Astrocyte of the cerebellum (primary cell): ENCODE results near the gene ODAM.
A peak's percentile ranks its signal among the peaks of the same experiment; 100 is the strongest.

Experiments
- DNase-seq: peaks from one replicate; pipeline ENCODE4 v3.0.0-alpha.2; 2011; ENCODE audit warnings: low read depth
- H3K4me3 ChIP-seq: 2 replicates; pipeline ENCODE4 v1.5.1; 2011; ENCODE audit warnings: mild to moderate bottlenecking, low read depth, low read length, moderate library complexity
- CTCF ChIP-seq: IDR thresholded peaks from 2 replicates; pipeline ENCODE4 v1.5.1; 2012; ENCODE audit warnings: low read length, low read depth, moderate library complexity, mild to moderate bottlenecking; ENCODE audit errors: missing control alignments
- in situ Hi-C: cut with HindIII; loops from 2 replicates; pipeline ENCODE4 v1.10.0; 2017; ENCODE audit warnings: low sequenced_read_pairs

ODAM gene

GRCh38 chr4:70178075-70178660 lies 17.4 kb upstream of the ODAM start:
- no peak overlapping the region for H3K4me3 ChIP-seq
- no peak for TF ChIP-seq CTCF
- in situ Hi-C loops: no loop called here
- DNase-seq: no peak

DNA sequence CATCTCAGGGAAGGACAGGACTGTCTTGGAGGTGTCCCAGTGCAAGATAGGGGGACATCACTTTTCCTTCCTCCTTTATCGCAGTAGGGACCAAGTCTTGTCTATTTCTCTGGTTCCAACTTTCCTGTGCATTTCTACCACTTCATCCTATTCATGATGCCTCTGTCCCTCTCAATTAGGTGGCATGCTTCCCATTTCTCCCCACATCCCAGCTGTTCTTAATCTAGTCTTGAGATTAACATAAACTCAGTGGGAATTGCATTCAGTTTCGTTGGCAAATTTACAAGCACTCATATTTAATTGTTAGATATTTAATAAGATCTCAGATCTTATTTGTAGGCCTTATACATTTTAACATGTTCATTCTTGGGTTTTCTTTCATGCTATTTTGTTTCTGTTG lies 15.7 kb upstream of the ODAM start:
- DNase-seq: no peak
- TF ChIP-seq CTCF: no peak
- no peak overlapping the region for H3K4me3 ChIP-seq
- in situ Hi-C loops: no loop called here

GRCh38 chr4:70181864-70182263 lies 13.7 kb upstream of the ODAM start:
- in situ Hi-C loops: no loop called here
- H3K4me3 ChIP-seq: no peak overlapping the region
- no peak for DNase-seq
- no peak for TF ChIP-seq CTCF

DNA sequence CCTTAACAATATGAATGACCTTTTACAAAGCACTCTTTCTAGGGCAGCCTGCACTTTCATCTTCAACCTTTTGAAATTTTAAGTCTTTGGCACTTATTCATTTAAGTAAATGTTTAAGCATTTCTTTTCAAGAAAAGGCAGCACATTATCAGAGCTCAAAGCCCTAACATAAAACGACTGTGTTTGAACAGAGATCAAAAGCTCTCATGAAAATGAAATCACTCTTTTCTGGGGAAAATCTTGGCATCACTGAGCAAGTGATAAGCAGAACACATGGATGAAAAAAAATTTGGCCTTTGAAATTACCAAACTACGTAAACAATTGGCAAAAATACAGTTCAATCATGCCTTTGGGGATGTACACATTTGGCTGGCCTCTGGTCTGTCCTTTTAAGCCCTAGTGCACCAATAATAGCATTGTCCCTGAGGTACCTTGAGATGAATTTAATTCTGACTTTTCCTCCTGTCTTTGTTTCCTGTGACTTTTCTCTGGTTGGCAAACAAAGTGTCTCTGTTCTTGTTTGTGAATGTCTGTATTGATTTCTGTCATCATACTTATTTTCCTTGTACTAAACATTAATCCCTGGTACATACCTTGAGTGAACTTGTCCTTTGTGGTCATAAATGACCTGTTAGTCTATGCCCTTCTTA lies 12.9 kb upstream of the ODAM start:
- DNase-seq: no peak
- in situ Hi-C loops: no loop called here
- no peak overlapping the region for H3K4me3 ChIP-seq
- no peak for TF ChIP-seq CTCF

GRCh38 chr4:70183168-70183939 lies 12.2 kb upstream of the ODAM start:
- peak; percentile 82 for TF ChIP-seq CTCF
- H3K4me3 ChIP-seq: no peak overlapping the region
- peak; percentile 37 for DNase-seq
- in situ Hi-C loops: no loop called here

GRCh38 chr4:70183940-70184246 lies 11.6 kb upstream of the ODAM start:
- DNase-seq: no peak
- H3K4me3 ChIP-seq: no peak overlapping the region
- in situ Hi-C loops: no loop called here
- no peak for TF ChIP-seq CTCF
